K562 (cell line): ENCODE results near the gene GARNL3. TPM values are rescaled to one million over a fixed set of nuclear protein-coding genes. Genes with fewer than 3 reads are reported as not detected.

Experiments
- CREB1 ChIP-seq, 2 experiments: sonication (generic) in 1 of 2; formaldehyde crosslinking in 1 of 2; IDR thresholded peaks; 2 replicates each; pipeline versions ENCODE4 v1.6.1 to v1.8.0; 2012 to 2022; ENCODE audit warnings: inconsistent platforms in 1 of 2, mild to moderate bottlenecking in 1 of 2, missing genetic modification reagents in 1 of 2, moderate library complexity in 1 of 2
- SAFB2 ChIP-seq: fragments of 200-400 bp; formaldehyde crosslinking; IDR thresholded peaks from 2 replicates; pipeline ENCODE4 v1.6.1; 2018; ENCODE audit warnings: borderline replicate concordance, low read length, low read depth, moderate library complexity; ENCODE audit not compliant: severe bottlenecking
- STAT5A ChIP-seq: IDR thresholded peaks from 2 replicates; pipeline ENCODE4 v1.6.1; 2012; ENCODE audit warnings: low read length, inconsistent platforms, borderline replicate concordance
- ZNF717 ChIP-seq: fragments of 250-450 bp; sonication (Bioruptor Pico); IDR thresholded peaks from 2 replicates; pipeline ENCODE4 v1.5.0; 2021
- polyA plus RNA-seq, 8 experiments: library from polyadenylated mRNA; depleted of rRNA in 4 of 8; stranded (reverse) in 5 of 8; unstranded in 3 of 8; fragments of >200 nt; fragmentation: Nextera tagmentation in 2 of 8; fragmentation: Illumina TruSeq in 1 of 8; extraction: Ambion mirVana in 2 of 8; extraction: Trizol in 1 of 8; gene quantifications; 2 replicates each; pipeline versions ENCODE4 v1.2.1 to v1.2.3, GENCODE V29; 2011 to 2014; ENCODE audit warnings: inconsistent platforms in 1 of 8, missing spikeins in 1 of 8
- total RNA-seq, 7 experiments: library from RNA; depleted of rRNA in 6 of 7; stranded (reverse); fragments of >200 nt in 6 of 7; fragmentation: Illumina TruSeq in 2 of 7; extraction: Trizol in 2 of 7; gene quantifications; 2 replicates each; pipeline versions ENCODE4 v1.2.1 to v1.2.3, GENCODE V29; 2011 to 2021; ENCODE audit warnings: low replicate concordance in 1 of 7
- TF ChIP-seq, protein P1 (sequence below): fragments of 450-650 bp; formaldehyde crosslinking; IDR thresholded peaks from 2 replicates; pipeline ENCODE4 v1.4.0; 2020; ENCODE audit warnings: mild to moderate bottlenecking, moderate library complexity
- TF ChIP-seq, protein P2 (sequence below): fragments of 250-450 bp; sonication (Bioruptor Pico); IDR thresholded peaks from 2 replicates; pipeline ENCODE4 v1.4.0; 2020; ENCODE audit warnings: mild to moderate bottlenecking, moderate library complexity
- TF ChIP-seq, protein P3 (sequence below): fragments of 450-650 bp; IDR thresholded peaks from 2 replicates; pipeline ENCODE4 v1.6.1; 2018; ENCODE audit warnings: mild to moderate bottlenecking, low read depth; ENCODE audit not compliant: partially characterized antibody
- TF ChIP-seq, protein P4 (sequence below), 2 experiments: fragments of 150-350 bp in 1 of 2; IDR thresholded peaks; 2 replicates each; pipeline ENCODE4 v1.6.1; 2012 to 2016; ENCODE audit warnings: low read depth in 2 of 2, low read length in 2 of 2, mild to moderate bottlenecking in 1 of 2, moderate library complexity in 1 of 2

Gene GARNL3
- total and polyA plus RNA-seq, 9 of the 15 experiments (the other 6 are each of a cell fraction or from before 2014, with no cell fraction given), result 0.35 to 2.7 (median 1.6) TPM

DNA sequence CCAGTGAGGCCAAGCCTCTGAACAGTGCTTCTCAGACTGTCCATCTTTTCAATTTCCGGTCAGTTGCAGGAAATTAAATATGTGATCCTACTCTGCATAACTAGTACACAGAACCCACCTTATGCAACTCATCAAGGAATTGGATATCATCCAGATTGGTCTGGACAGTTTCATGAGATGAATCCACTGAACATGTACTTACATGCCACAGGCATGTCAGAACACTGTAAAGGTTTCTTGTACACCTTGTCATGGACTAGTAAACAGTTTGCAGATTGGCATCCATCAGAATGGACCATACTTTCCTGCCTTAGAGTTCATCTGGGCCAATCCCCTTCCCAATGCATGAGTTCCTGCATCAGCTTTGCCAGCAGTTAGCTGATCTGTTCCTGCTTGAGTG is 30.4 kb downstream of the GARNL3 start (continued):
- TF ChIP-seq CREB1 (IDR thresholded peaks at IDR 0.05), result no peak
- TF ChIP-seq CREB1 (CRISPR knock-in tag; IDR thresholded peaks at IDR 0.05), result no peak
- TF ChIP-seq STAT5A, result no peak
- TF ChIP-seq, protein P1, sequence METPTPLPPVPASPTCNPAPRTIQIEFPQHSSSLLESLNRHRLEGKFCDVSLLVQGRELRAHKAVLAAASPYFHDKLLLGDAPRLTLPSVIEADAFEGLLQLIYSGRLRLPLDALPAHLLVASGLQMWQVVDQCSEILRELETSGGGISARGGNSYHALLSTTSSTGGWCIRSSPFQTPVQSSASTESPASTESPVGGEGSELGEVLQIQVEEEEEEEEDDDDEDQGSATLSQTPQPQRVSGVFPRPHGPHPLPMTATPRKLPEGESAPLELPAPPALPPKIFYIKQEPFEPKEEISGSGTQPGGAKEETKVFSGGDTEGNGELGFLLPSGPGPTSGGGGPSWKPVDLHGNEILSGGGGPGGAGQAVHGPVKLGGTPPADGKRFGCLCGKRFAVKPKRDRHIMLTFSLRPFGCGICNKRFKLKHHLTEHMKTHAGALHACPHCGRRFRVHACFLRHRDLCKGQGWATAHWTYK (CRISPR knock-in tag), result no peak
- TF ChIP-seq, protein P2, sequence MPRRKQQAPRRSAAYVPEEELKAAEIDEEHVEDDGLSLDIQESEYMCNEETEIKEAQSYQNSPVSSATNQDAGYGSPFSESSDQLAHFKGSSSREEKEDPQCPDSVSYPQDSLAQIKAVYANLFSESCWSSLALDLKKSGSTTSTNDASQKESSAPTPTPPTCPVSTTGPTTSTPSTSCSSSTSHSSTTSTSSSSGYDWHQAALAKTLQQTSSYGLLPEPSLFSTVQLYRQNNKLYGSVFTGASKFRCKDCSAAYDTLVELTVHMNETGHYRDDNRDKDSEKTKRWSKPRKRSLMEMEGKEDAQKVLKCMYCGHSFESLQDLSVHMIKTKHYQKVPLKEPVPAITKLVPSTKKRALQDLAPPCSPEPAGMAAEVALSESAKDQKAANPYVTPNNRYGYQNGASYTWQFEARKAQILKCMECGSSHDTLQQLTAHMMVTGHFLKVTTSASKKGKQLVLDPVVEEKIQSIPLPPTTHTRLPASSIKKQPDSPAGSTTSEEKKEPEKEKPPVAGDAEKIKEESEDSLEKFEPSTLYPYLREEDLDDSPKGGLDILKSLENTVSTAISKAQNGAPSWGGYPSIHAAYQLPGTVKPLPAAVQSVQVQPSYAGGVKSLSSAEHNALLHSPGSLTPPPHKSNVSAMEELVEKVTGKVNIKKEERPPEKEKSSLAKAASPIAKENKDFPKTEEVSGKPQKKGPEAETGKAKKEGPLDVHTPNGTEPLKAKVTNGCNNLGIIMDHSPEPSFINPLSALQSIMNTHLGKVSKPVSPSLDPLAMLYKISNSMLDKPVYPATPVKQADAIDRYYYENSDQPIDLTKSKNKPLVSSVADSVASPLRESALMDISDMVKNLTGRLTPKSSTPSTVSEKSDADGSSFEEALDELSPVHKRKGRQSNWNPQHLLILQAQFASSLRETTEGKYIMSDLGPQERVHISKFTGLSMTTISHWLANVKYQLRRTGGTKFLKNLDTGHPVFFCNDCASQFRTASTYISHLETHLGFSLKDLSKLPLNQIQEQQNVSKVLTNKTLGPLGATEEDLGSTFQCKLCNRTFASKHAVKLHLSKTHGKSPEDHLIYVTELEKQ, result no peak
- TF ChIP-seq, protein P3, sequence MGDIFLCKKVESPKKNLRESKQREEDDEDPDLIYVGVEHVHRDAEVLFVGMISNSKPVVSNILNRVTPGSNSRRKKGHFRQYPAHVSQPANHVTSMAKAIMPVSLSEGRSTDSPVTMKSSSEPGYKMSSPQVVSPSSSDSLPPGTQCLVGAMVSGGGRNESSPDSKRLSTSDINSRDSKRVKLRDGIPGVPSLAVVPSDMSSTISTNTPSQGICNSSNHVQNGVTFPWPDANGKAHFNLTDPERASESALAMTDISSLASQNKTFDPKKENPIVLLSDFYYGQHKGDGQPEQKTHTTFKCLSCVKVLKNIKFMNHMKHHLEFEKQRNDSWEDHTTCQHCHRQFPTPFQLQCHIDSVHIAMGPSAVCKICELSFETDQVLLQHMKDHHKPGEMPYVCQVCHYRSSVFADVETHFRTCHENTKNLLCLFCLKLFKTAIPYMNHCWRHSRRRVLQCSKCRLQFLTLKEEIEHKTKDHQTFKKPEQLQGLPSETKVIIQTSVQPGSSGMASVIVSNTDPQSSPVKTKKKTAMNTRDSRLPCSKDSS, result no peak
- no peak for TF ChIP-seq ZNF717 (CRISPR knock-in tag)
- TF ChIP-seq, protein P4, sequence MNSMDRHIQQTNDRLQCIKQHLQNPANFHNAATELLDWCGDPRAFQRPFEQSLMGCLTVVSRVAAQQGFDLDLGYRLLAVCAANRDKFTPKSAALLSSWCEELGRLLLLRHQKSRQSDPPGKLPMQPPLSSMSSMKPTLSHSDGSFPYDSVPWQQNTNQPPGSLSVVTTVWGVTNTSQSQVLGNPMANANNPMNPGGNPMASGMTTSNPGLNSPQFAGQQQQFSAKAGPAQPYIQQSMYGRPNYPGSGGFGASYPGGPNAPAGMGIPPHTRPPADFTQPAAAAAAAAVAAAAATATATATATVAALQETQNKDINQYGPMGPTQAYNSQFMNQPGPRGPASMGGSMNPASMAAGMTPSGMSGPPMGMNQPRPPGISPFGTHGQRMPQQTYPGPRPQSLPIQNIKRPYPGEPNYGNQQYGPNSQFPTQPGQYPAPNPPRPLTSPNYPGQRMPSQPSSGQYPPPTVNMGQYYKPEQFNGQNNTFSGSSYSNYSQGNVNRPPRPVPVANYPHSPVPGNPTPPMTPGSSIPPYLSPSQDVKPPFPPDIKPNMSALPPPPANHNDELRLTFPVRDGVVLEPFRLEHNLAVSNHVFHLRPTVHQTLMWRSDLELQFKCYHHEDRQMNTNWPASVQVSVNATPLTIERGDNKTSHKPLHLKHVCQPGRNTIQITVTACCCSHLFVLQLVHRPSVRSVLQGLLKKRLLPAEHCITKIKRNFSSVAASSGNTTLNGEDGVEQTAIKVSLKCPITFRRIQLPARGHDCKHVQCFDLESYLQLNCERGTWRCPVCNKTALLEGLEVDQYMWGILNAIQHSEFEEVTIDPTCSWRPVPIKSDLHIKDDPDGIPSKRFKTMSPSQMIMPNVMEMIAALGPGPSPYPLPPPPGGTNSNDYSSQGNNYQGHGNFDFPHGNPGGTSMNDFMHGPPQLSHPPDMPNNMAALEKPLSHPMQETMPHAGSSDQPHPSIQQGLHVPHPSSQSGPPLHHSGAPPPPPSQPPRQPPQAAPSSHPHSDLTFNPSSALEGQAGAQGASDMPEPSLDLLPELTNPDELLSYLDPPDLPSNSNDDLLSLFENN (IDR thresholded peaks at IDR 0.05; ENCODE audit: low read depth in 2 of 2, low read length in 2 of 2), result no peak
- no peak for TF ChIP-seq SAFB2
